SK-N-SH (cell line): ENCODE measurements around the gene CYP27B1.

Experiments
- CTCF ChIP-seq: fragments of 200-600 bp; sonication (generic); IDR thresholded peaks from 2 replicates; pipeline ENCODE4 v1.6.1; 2017; ENCODE audit warnings: antibody characterized with exemption, mild to moderate bottlenecking, moderate library complexity
- EZH2phosphoT487 ChIP-seq: fragments of 200-600 bp; sonication (generic); IDR thresholded peaks from 2 replicates; pipeline ENCODE4 v1.6.1; 2017; ENCODE audit warnings: low read depth, mixed run types, mild to moderate bottlenecking, antibody characterized with exemption, moderate library complexity, borderline replicate concordance
- MXI1 ChIP-seq: IDR thresholded peaks from 2 replicates; pipeline ENCODE4 v1.6.1; 2012; ENCODE audit warnings: mild to moderate bottlenecking, low read depth, low read length, improper control_type of control experiment
- NFIC ChIP-seq: IDR thresholded peaks from 2 replicates; pipeline ENCODE4 v1.4.0; 2012; ENCODE audit warnings: borderline replicate concordance
- NRF1 ChIP-seq: IDR thresholded peaks from 2 replicates; pipeline ENCODE4 v1.6.1; 2012; ENCODE audit warnings: low read depth, mild to moderate bottlenecking, low read length
- POLR2AphosphoS5 ChIP-seq: IDR thresholded peaks from 2 replicates; pipeline ENCODE4 v1.6.1; 2012; ENCODE audit warnings: low read depth, low read length
- TAF1 ChIP-seq: IDR thresholded peaks from 2 replicates; pipeline ENCODE4 v1.6.1; 2012; ENCODE audit warnings: low read depth, mild to moderate bottlenecking, low read length, moderate library complexity, borderline replicate concordance

GRCh38 chr12:57745485-57745881, 21.4 kb downstream of the CYP27B1 start:
- TF ChIP-seq MXI1 (no peak), CTCF (no peak), EZH2phosphoT487 (no peak), NRF1 (no peak), NFIC (no peak), TAF1 (no peak), POLR2AphosphoS5 (peak; percentile 63; the same call in 1 of the 2 replicates)
